GM12873 (cell line): Measurements from ENCODE around the gene CAPN7.

Source experiments
- CTCF ChIP-seq: IDR thresholded peaks from 2 replicates; pipeline ENCODE4 v1.5.1; 2012; ENCODE audit warnings: low read depth, mild to moderate bottlenecking, moderate library complexity, low read length, control low read depth; ENCODE audit not compliant: insufficient read depth; ENCODE audit errors: missing control alignments

Gene CAPN7

GRCh38 chr3:15228147-15228546 is 22.1 kb downstream of the CAPN7 start:
- no peak for TF ChIP-seq CTCF

GRCh38 chr3:15229262-15229661 is 23.2 kb downstream of the CAPN7 start:
- no peak for TF ChIP-seq CTCF

- peak; percentile 55 for TF ChIP-seq CTCF
Measured at GRCh38 chr3:15241341-15241740, 35.3 kb downstream of the CAPN7 start.

GRCh38 chr3:15243822-15244482 is 37.9 kb downstream of the CAPN7 start:
- TF ChIP-seq CTCF: no peak

- TF ChIP-seq CTCF: no peak
Measured at GRCh38 chr3:15246186-15246585, 40.1 kb downstream of the CAPN7 start.

- TF ChIP-seq CTCF: no peak
Measured at GRCh38 chr3:15253023-15253697, 47.1 kb downstream of the CAPN7 start.

- TF ChIP-seq CTCF: no peak
Measured at GRCh38 chr3:15255215-15255614, 49.2 kb downstream of the CAPN7 start.
